GM18858 (cell line): ENCODE data around the gene TEN1.
"Not testable (repeated sequence)": the region's sequence is repeated elsewhere in the genome, so short reads cannot be mapped to it uniquely, and the experiment has no call there.

Source experiments
- ATAC-seq: cut with Tn5 transposase; IDR thresholded peaks from one replicate; pipeline ENCODE4 v1.9.1; 2021; ENCODE audit not compliant: unreplicated experiment

TEN1 gene

DNA sequence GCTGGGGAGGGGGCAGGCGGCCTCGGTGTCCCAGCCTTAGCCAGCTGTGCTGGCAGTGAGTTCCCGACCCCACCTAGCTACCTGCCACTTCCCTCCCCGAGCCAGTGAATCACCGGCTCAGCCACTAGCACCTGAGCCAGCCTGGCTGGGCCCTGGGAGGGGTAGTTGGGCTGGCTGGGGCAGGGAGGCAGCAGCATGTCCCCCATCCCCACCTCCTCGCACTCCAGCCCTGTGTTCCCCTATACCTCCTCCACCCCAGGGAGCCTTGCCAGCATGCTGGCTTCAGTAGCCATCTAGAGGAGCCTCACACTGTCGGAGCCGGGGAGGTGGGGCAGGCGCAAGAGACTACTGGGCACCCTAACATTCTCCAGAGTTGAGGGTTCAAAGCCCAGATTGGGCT, 45.3 kb downstream of the TEN1 start:
- no peak for ATAC-seq

GRCh38 chr17:76025294-76025693, 46.3 kb downstream of the TEN1 start:
- no peak for ATAC-seq

DNA sequence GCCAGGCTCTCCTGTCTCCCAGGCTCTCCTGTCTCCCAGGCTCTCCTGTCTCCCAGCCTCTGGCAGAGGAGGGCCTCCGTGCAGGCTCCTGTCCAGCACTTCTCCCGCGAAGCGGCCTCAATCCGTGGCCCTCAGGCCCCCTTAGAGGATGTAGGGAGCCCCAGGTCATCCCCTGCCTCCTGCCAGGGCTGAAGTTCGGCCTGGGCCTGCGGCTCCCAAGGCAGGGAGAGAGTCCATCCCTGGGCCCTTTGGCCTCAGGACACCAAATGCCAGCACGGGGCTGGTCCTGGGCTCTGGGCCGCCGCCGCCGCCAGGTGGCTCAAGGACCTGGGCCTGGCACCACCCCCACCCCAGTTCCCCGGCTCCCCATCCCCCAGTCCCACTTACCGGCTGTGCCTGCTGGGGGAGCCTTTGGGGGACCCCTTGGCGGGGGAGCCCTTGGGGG, 47.7 kb downstream of the TEN1 start:
- no peak for ATAC-seq

- ATAC-seq: no peak
Observed at GRCh38 chr17:76027159-76027839, 48.3 kb downstream of the TEN1 start, which contains the start of gene EVPL. TSS of gene EVPL (minus strand) at chr17:76027306. CDS start at chr17:76027198, 108 bp downstream.

DNA sequence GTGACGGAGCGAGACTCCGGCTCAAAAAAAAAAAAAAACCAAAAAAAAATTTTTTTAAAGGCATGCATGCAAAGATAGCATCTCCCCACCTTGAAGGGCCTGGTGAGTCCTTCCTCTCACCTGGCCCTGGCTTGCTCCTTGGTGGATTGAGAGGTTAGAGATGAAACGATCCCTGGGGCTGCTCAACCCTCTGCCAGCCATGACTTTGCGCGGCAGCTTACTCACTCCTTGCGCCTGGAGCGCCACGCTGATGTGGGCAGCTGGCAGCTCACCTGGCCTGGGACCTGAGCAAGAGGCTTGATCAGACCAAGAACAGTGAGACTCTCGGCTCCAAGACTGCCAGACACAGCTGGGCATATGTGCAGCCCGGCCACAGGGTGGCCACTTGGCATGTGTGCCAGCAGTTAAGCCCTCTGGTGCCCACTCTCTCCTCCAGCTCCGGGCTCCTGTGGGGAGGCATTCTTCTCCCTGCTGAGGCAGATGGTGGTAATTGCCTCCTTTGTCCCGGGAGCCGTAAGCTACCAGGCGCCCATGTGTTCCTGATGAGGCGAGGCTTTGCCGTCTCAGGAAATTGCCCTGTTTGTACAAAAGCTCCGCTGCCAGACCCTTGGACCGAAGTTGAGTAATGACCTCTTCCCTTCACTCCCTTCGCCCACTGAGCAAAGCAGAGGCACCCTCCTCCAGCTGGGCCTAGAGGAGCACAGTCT, 53.2 kb downstream of the TEN1 start:
- ATAC-seq: no peak

GRCh38 chr17:76032780-76033108, 53.7 kb downstream of the TEN1 start:
- no peak for ATAC-seq

DNA sequence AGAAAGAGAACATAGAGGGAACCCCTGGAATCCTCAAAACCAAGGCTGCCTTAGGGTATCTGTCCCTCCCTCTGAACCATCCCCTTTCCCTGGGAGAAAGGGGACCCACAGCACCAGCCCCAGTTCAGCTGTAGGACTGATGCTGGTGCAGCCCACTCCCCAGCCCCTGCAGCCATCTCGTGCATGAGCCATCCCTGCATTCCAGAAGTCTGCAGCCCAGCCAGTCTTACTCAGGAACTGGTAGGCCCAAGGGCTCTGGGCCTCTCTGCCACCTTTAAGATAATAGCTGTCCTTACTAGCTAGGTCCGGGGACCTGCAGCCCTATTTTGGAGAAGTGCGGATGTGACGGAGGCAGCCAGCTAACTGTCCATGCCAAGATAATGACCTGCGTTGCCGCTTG, 54.1 kb downstream of the TEN1 start:
- no peak for ATAC-seq

DNA sequence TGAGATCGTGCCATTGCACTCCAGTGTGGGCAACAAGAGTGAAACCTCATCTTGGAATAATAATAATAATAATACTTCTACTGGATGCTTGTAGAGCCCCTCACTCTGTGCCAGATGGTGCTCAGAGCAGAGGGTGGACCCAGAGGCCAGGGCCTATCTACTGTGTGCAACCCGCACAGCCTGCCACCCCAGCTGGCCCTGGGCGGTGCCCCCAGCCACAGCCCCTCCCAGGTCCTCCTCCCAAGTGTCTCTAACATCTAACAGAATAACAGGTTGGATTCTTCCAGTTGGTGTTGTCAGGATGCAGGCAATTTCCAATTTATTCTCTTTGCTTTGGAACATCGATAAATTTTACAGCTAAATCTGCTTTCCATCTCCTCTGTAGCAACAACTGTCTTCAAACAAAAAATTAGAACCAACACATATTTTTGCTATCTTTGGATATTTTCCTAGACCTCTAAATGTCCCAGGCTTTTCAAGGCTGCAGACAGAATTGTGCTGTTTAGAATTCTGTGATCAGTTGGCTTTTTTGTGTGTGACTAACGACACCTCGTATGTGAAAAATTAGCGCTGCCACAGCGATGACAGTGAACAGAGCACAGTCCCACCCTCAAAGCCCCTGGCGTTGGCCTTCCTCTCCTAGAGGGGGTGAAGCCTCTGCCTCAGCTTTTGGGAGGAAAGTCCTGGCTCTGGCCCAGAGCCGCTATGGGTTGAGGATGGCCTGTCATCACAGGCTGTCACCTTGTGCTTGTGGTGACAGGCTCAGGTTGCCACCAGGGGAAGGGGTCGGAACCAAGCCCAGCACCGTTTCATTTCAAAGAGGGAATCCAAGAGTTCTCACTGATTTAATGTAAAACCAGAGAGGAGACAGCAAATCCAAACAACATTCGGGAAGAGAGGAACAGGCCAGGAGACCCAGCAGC, 55.6 kb downstream of the TEN1 start:
- ATAC-seq: no peak

- ATAC-seq: no peak
Observed at GRCh38 chr17:76036497-76037261, 57.6 kb downstream of the TEN1 start.

DNA sequence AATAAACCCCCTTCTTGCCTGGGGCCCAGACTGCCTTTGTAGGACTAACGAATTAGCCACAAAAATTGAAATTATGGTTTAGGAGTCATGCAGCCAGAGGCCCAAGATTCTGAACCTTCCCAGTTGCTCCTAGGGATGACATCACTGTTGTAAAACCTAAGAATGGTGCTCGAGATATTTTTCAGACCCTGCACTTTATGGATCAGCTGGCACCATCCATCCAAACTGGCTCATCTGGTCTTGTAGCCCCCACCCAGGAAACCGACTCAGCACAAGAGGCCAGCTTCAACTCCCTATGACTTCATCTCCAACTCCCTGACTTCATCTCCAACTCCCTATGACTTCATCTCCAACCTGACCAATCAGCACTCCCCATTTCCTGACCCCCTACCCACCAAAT, 59.0 kb downstream of the TEN1 start:
- no peak for ATAC-seq

DNA sequence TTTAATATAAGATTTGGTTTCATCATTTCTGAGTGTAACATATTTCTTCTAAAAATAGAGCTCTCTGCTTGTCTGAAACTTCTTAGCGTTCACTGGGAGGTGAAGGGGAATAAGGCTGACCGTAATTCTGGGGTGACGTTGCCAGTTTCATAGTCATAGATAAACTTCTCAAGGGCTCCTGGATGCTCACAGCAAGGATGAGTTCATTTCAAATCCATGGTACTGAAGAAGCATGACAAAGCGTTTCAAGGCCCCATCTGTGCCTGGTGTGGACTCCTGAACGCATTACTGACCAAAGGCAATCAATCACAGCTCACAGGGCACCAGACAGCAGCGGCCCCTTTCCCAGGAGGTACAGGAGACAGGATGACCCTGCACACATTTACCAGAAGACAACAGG, 60.1 kb downstream of the TEN1 start:
- no peak for ATAC-seq

GRCh38 chr17:76040376-76040775, 61.3 kb downstream of the TEN1 start:
- ATAC-seq: no peak

- ATAC-seq: not testable (repeated sequence)
Observed at GRCh38 chr17:76042868-76043267, 63.8 kb downstream of the TEN1 start.

DNA sequence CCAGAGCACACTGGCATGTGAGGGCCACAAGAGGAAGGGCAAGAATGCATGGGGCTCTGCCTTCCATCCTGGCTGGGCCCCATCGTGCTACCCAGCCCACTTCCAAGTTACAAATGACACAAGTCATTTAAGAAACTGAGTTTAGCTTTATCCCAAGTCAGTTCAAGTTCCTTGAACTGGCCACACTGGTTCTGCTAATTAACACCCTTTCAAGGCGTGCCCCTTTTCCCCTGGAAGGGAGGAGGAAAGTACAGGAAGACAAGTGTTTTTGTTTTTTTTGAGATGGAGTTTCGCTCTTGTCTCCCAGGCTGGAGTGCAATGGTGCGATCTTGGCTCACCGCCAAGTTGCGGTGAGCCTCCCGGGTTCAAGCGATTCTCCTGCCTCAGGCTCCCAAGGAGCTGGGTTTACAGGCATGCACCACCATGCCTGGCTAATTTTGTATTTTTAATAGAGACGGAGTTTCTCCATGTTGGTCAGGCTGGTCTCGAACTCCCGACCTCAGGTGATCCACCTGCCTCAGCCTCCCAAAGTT, 65.5 kb downstream of the TEN1 start:
- not testable (repeated sequence) for ATAC-seq

DNA sequence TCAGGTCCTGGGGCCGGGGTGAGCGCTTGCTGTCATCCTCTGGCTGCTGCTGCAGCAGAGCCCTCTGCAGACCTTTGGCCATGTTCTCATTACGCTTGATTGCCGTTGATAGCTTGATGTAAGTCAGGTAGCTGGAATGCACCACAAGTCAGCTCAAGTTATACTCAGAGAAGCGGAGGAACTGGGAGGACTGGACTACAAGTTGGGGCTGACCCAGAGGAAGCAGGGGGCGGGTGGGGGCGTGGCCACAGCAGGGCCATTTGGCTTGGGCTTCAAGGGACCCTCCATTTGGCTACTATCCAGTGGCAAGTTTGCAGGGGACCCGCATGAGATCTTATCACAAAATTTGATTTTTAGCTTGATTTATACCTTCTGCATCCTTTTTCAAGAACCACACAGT, 67.0 kb downstream of the TEN1 start:
- no peak for ATAC-seq

DNA sequence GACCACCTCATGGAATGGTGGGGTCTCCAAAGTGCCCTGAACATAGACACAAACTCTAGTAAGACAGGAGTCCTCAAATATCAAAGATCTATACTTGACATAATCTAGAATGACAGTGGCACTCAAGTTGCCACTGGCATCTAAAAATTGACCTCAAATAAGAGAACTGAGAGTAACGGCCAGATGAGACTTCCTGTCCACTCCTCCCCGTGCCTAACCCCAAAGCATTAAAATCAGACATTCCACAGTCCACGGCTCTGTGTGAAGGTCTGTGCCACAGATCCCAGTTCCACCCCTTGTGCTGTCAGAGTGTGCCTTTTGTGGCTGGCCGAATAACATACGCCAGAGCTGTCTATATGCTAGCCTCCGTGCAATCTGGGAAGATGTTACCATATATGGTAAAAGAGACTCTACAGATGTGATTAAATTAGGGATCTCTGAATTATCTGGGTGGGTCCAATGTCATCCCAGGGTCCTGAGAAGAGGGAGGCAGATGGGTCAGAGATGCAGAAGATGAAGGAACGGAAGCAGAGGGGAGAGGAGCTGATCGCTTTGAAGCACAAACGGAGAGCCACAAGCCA, 69.1 kb downstream of the TEN1 start:
- ATAC-seq: no peak

DNA sequence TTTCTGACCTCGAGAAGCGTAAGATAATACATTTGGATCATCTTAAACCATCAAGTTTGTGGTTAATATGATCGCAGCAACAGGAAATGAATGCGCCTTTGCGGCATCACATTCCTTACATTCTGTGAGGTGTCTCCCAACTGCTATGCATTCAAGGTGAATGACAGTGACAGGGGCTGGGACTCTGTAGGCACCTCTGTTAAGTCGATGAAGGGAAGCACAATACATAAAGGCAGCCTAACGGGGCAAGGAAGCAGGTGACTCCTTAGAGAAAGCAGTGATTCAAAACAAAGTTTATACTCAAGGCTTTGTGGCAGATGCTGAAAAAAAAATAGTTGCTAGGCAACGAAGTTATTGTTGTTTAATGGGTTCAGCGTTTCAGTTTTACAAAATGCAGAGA, 69.7 kb downstream of the TEN1 start:
- ATAC-seq: no peak

DNA sequence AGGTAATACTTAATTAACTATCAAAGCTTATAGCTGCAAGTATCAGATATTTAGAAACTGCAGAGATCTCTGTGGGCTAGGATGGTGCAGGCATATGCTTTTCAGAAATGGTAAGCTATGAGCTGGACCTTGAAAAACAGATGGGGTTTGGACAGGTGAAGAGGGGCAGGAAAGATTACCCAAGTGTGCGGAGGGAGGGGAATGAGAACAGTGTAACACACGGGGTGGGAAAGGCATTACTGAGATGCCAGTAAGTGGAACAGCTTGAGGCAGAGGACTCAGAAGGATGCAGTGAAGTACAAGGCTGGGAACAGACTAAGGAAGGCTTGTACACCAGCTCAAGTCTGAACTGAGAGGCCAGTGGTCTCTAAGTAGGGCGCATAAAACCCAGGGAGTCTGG, 70.2 kb downstream of the TEN1 start:
- no peak for ATAC-seq

DNA sequence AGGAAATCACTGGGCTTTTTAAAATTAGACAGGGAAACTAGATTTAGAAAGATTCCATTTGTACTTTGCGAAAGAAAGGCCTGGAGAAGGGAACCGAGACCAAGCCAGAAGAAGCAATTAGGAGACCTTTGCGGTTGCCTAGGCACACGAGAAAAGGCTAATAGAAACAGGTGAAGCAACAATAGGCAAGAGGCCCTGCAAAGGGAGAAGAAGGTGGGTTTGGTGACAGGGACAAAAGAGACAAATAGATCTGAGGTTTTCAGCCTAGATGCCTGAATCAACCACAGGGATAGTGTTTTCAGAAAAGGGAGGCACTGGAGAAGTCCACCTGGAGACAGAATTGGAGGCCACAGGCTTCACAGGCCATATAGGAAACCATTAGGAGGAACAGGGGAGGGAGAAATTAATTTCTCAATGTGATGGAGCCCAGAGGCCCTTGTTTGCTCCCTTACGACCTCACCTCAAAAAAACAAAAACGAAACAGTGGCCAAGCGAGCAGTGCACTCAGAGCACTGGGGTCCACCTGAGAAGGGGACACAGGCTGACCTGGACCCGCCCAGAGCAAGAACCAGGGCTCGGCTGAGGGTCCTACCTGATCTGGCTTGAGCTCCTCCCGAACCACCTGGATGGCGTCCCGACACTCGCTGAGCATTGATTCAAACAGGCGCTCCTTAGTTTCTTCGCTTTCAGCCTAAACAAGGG, 70.9 kb downstream of the TEN1 start:
- ATAC-seq: no peak
